Measurements from ENCODE around the gene LIN37.
A peak's percentile ranks its signal among the peaks of the same experiment; 100 is the strongest.

The LIN37 gene

DNA sequence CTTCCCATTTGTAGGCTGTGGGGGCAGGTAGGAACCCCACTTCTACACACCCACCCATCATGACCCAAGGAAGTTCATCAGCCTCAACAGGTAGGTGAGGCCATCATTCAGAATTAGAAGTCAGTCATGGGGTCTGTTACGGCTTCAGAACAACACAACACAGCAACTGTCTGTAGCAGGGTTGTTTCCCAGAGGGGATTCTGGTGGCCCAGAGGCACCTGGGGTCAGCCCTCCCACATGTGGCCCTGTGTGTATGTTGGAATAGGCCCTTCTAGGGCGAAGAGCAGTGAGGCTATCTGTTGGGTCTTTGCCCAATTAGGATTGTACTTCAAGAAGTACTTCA lies 9.5 kb upstream of the LIN37 start:
- no peak overlapping the region for H3K27ac ChIP-seq
- no peak for TF ChIP-seq CTCF (conservative IDR thresholded peaks at IDR 0.05)

DNA sequence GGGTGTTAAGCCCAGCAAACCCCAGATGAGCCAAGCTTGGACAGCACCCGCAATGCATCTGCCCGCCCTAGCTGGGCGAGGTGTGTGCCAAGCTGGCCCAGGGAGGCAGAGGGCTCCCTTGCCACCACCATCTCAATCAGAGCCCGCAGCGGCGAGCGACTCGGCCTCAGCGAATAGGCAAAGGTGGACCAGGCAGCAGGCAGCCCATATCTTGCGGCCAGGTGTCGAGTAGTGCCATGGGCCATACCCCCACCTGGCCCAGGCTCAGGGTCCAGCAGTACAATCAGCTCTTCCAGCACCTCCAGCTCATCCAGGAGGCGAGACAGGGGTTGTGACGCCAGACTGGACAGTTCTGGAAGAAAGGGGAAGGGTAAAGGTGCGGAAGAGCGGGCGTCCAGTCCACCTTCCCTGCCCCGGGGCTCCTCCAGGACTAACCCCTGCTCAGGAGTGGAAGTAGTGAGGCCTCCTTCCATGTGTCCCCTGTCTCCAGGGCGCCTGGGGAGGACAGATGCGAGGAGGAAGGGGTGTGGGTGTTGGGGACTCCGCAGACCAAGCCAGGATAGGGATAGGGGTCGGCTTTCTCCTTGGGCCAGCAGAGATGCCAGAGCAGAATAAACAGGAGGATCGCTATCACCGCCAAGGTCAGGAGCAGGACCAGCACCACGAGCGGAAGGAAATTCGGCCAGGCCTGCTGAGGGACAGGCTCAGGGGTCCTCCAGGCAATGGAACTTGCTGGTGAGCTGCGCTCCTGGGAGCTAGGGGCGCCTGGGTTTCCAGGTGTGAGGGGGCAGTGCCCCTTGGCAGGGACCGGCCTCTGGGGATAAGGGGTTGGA lies 8.9 kb upstream of the LIN37 start:
- H3K27ac ChIP-seq, result peak overlapping the region; percentile 85
- TF ChIP-seq CTCF (conservative IDR thresholded peaks at IDR 0.05), result no peak

GRCh38 chr19:35740108-35740422 lies 8.3 kb upstream of the LIN37 start:
- no peak for TF ChIP-seq CTCF (conservative IDR thresholded peaks at IDR 0.05)
- peak overlapping the region; percentile 85 for H3K27ac ChIP-seq

- peak; percentile 51 for TF ChIP-seq CTCF (conservative IDR thresholded peaks at IDR 0.05)
- peak overlapping the region; percentile 85 for H3K27ac ChIP-seq
These were observed 7.8 kb upstream of the LIN37 start for GRCh38 chr19:35740423-35741202.

DNA sequence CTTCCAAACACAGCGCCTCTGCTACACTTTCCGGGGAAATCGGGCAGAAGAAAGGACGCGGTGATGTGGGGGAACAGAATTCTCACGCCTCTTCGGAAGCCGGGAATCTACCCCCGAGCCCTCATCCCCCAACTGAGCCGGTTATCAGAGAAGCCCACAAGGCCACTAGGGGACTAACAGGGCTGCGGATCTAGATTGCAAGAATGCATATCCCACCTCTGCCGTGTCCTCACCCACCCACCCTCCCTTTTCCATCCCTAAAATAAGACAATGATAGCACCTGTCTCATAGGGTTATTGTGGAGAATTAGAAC lies 7.2 kb upstream of the LIN37 start:
- peak overlapping the region; percentile 85 for H3K27ac ChIP-seq
- peak; percentile 24; the same call in 1 of the 2 replicates for TF ChIP-seq CTCF (conservative IDR thresholded peaks at IDR 0.05)

- no peak for TF ChIP-seq CTCF (conservative IDR thresholded peaks at IDR 0.05)
- H3K27ac ChIP-seq, result peak within 1 kb of the TSS; percentile 85
These were observed 6.2 kb upstream of the LIN37 start, which contains the start of gene IGFLR1 for GRCh38 chr19:35742121-35742724. TSS of gene IGFLR1 (minus strand) at chr19:35742452. CDS start at chr19:35741180, 1,272 bp downstream.

GRCh38 chr19:35743640-35744429 lies 4.5 kb upstream of the LIN37 start:
- no peak for TF ChIP-seq CTCF (conservative IDR thresholded peaks at IDR 0.05)
- peak overlapping the region; percentile 97 for H3K27ac ChIP-seq

Data from VCaP (cell line).